Uterus (tissue), 2 donors: ENCODE results near the gene SUPT3H.

ENCODE experiments used
- POLR2A ChIP-seq, 2 donors: fragments of 450-650 bp; IDR thresholded peaks; one replicate each; pipeline ENCODE4 v1.6.1; 2016; ENCODE audit warnings: antibody characterized with exemption in 2 of 2, mild to moderate bottlenecking in 1 of 2, moderate library complexity in 1 of 2
- TF ChIP-seq, protein P1 (sequence below), 4 experiments: fragments of 200-600 bp in 2 of 4; fragments of 450-650 bp in 2 of 4; sonication (generic) in 2 of 4; IDR thresholded peaks; one replicate each; pipeline ENCODE4 v1.5.1; 2016 to 2019; ENCODE audit warnings: antibody characterized with exemption in 4 of 4, mild to moderate bottlenecking in 2 of 4, moderate library complexity in 1 of 4

DNA sequence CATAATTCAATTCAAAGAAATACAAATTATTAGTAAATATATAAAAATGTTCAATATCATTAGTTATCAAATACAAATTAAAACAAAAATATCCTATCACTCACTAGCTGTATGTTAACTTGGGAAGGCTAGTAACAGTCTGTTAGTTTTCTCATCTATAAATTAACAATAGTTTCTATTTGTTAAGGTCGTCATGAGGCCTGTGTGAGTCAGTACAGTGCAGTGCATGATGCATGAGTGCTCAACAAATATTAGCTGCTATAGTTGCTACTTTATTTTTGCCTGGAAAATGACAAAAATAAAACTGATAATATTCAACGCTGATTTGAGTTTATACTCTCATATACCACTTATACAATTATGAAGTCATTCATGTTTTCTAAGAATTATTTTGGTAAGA is 451.2 kb downstream of the SUPT3H start:
- TF ChIP-seq, protein P1, sequence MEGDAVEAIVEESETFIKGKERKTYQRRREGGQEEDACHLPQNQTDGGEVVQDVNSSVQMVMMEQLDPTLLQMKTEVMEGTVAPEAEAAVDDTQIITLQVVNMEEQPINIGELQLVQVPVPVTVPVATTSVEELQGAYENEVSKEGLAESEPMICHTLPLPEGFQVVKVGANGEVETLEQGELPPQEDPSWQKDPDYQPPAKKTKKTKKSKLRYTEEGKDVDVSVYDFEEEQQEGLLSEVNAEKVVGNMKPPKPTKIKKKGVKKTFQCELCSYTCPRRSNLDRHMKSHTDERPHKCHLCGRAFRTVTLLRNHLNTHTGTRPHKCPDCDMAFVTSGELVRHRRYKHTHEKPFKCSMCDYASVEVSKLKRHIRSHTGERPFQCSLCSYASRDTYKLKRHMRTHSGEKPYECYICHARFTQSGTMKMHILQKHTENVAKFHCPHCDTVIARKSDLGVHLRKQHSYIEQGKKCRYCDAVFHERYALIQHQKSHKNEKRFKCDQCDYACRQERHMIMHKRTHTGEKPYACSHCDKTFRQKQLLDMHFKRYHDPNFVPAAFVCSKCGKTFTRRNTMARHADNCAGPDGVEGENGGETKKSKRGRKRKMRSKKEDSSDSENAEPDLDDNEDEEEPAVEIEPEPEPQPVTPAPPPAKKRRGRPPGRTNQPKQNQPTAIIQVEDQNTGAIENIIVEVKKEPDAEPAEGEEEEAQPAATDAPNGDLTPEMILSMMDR (IDR thresholded peaks at IDR 0.05): no peak
- no peak for TF ChIP-seq POLR2A (IDR thresholded peaks at IDR 0.05)
